ENCODE results near the gene SP2. TPM values are rescaled to one million over a fixed set of nuclear protein-coding genes. Genes with fewer than 3 reads are reported as not detected.
A peak's percentile ranks its signal among the peaks of the same experiment; 100 is the strongest.

Gene SP2
- total and polyA plus RNA-seq, 2 of the 13 experiments (the other 11 are each of a cell fraction or from before 2014, with no cell fraction given), result 1.4 to 4.8 TPM

DNA sequence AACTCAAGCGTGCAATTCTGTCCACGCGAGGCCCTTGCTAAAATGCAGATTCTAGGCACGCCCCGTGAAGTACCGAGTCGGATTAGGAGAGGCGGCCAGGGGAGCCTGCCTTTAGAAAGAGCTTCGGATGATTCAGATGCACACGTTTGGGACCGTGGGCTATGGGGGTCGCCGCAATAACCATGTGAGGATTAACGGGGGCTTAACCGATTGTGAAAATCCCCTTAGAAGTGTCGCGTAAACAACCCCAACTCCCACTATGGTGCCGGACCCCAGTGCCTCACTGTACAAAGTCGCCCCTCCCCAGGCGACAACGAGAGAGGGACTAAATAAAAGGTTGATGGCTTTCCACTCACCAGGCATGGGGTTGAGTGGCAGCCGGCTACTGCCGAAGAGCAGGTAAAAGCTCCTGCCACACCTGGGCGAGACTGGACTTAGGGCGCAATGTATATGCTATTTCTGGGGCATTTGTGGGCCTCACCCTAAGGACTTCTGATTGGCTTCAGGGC lies 635 bp upstream of the SP2 start:
- peaks cover 36% of the 10 kb centered on the region for H3K4me1 ChIP-seq (ENCODE audit: insufficient read depth, low read length)
- H3K4me2 ChIP-seq (ENCODE audit: low read depth, low read length), result peak overlapping the region; percentile 70
- DNase-seq (ENCODE audit: low spot score) (no peak), FAIRE-seq (no peak), ATAC-seq (no peak)
- in situ Hi-C loops (cut with HindIII; ENCODE audit: extremely low pct_ligation_motif_present, low pct_unique_long_range_greater_than_20kb) (no loop called here), intact Hi-C loops (cut with micrococcal nuclease; ENCODE audit: unreplicated experiment) (loop anchor here (1.0 to 5.0 kb wide), 4 partner anchors 54 to 127 kb away; partner anchors contain the start of gene SCRN2)
- ChIA-PET POLR2A (interaction anchor here (0.8 to 3.0 kb wide), 41 partner anchors 10 to 246 kb away, joined by 3 to 56 read pairs (median 6); partner anchors contain the start of genes CBX1, CDK5RAP3, KPNB1 and LRRC46), CTCF (ENCODE audit: low intra/inter-chr PET ratio, low total read pairs) (interaction anchor here (0.9 to 2.4 kb wide), 2 partner anchors 52 to 75 kb away, joined by 3 to 9 read pairs; partner anchors contain the start of gene CDK5RAP3)
- H3K27ac ChIP-seq (ENCODE audit: extremely low read length, insufficient read depth, low read length), result peak overlapping the region; percentile 75
- no peaks in the 10 kb centered on the region for H3K9me3 ChIP-seq (ENCODE audit: low read length)
- H3K27me3 ChIP-seq (ENCODE audit: control insufficient read depth in 1 of 2, insufficient read depth in 2 of 2, low read length in 2 of 2), result no peaks in the 10 kb centered on the region; a peak in 1 of 5 replicates
- WGBS (ENCODE audit: low lambda C conversion rate), result 0% methylated on average over 17 of the region's 25 CpGs
- peaks cover 0 to 5% of the 10 kb centered on the region in 2 experiments; a peak in 1 of 5 replicates for H3K36me3 ChIP-seq (replicated peaks in 1 of 2; ENCODE audit: control insufficient read depth in 1 of 2, insufficient read depth in 2 of 2, low read length in 2 of 2)
- no peaks in the 10 kb centered on the region for H4K20me1 ChIP-seq (ENCODE audit: insufficient read depth, low read length)
- H2AFZ ChIP-seq (ENCODE audit: low read length), result no peak overlapping the region
- H3K79me2 ChIP-seq (ENCODE audit: insufficient read depth, low read length), result peaks cover 24% of the 10 kb centered on the region
- TSS peak; percentile 87 for BruUV-seq (replicated peaks)
- peak overlapping the region; percentile 93 for H3K9ac ChIP-seq (ENCODE audit: insufficient read depth, low read depth, low read length)
- peak overlapping the region; percentile 79 to 90 (median 83) for H3K4me3 ChIP-seq (replicated peaks in 1 of 3; ENCODE audit: insufficient read depth in 1 of 3, low read depth in 2 of 3, low read length in 3 of 3)
- TF ChIP-seq NKX3-1 (CRISPR knock-in tag; IDR thresholded peaks at IDR 0.05) (no peak), TSC22D2 (CRISPR knock-in tag; IDR thresholded peaks at IDR 0.05; ENCODE audit: borderline replicate concordance) (peak; percentile 82; the same call in 1 of the 2 replicates), ZNF317 (CRISPR knock-in tag; IDR thresholded peaks at IDR 0.05) (no peak), BORCS8-MEF2B (CRISPR knock-in tag; IDR thresholded peaks at IDR 0.05) (peak; percentile 90), SALL1 (CRISPR knock-in tag; IDR thresholded peaks at IDR 0.05) (peak; percentile 80), ZNF557 (CRISPR knock-in tag; IDR thresholded peaks at IDR 0.05) (no peak), ZSCAN30 (CRISPR knock-in tag; IDR thresholded peaks at IDR 0.05) (no peak), PHB2 (IDR thresholded peaks at IDR 0.05; ENCODE audit: partially characterized antibody) (no peak)
- TF ChIP-seq, protein P1, sequence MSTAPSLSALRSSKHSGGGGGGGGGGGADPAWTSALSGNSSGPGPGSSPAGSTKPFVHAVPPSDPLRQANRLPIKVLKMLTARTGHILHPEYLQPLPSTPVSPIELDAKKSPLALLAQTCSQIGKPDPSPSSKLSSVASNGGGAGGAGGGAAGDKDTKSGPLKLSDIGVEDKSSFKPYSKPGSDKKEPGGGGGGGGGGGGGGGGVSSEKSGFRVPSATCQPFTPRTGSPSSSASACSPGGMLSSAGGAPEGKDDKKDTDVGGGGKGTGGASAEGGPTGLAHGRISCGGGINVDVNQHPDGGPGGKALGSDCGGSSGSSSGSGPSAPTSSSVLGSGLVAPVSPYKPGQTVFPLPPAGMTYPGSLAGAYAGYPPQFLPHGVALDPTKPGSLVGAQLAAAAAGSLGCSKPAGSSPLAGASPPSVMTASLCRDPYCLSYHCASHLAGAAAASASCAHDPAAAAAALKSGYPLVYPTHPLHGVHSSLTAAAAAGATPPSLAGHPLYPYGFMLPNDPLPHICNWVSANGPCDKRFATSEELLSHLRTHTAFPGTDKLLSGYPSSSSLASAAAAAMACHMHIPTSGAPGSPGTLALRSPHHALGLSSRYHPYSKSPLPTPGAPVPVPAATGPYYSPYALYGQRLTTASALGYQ (CRISPR knock-in tag; IDR thresholded peaks at IDR 0.05), result no peak
- TF ChIP-seq, protein P2, sequence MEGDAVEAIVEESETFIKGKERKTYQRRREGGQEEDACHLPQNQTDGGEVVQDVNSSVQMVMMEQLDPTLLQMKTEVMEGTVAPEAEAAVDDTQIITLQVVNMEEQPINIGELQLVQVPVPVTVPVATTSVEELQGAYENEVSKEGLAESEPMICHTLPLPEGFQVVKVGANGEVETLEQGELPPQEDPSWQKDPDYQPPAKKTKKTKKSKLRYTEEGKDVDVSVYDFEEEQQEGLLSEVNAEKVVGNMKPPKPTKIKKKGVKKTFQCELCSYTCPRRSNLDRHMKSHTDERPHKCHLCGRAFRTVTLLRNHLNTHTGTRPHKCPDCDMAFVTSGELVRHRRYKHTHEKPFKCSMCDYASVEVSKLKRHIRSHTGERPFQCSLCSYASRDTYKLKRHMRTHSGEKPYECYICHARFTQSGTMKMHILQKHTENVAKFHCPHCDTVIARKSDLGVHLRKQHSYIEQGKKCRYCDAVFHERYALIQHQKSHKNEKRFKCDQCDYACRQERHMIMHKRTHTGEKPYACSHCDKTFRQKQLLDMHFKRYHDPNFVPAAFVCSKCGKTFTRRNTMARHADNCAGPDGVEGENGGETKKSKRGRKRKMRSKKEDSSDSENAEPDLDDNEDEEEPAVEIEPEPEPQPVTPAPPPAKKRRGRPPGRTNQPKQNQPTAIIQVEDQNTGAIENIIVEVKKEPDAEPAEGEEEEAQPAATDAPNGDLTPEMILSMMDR (CRISPR knock-in tag; IDR thresholded peaks at IDR 0.05), result no peak
- TF ChIP-seq, protein P3, sequence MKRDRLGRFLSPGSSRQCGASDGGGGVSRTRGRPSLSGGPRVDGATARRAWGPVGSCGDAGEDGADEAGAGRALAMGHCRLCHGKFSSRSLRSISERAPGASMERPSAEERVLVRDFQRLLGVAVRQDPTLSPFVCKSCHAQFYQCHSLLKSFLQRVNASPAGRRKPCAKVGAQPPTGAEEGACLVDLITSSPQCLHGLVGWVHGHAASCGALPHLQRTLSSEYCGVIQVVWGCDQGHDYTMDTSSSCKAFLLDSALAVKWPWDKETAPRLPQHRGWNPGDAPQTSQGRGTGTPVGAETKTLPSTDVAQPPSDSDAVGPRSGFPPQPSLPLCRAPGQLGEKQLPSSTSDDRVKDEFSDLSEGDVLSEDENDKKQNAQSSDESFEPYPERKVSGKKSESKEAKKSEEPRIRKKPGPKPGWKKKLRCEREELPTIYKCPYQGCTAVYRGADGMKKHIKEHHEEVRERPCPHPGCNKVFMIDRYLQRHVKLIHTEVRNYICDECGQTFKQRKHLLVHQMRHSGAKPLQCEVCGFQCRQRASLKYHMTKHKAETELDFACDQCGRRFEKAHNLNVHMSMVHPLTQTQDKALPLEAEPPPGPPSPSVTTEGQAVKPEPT (CRISPR knock-in tag; IDR thresholded peaks at IDR 0.05; ENCODE audit: low read depth), result 0 out of 2 replicates have a peak, but pooled peaks have one; percentile 33

Data from HepG2 (cell line).